SK-N-SH (cell line): Measurements from ENCODE around the gene SP7. TPM values are rescaled to one million over a fixed set of nuclear protein-coding genes. Genes with fewer than 3 reads are reported as not detected.

Experiments used
- CTCF ChIA-PET: fragments of 300-600, 350-600 bp; formaldehyde crosslinking; extraction: SDS; loops from one replicate; lab custom pipeline; 2021; lab: Yijun Ruan, JAX
- POLR2A ChIA-PET: fragments of 350-600 bp; sonication (Branson Sonifier 250); formaldehyde crosslinking; extraction: SDS; loops from one replicate; lab custom pipeline; 2020; ENCODE audit warnings: antibody characterized with exemption, inconsistent platforms; lab: Yijun Ruan, JAX
- DNase-seq: peaks from one replicate; pipeline ENCODE4 v3.0.0; 2012
- H2AFZ ChIP-seq: fragments of 200-600 bp; sonication (generic); 2 replicates; pipeline ENCODE4 v1.8.1; 2016; ENCODE audit warnings: antibody characterized with exemption, mild to moderate bottlenecking, low read depth
- H3F3A ChIP-seq: fragments of 200-600 bp; sonication (generic); replicated peaks from 2 replicates; pipeline ENCODE3; 2016; ENCODE audit warnings: antibody characterized with exemption, mild to moderate bottlenecking; ENCODE audit not compliant: insufficient read depth
- H3K27ac ChIP-seq, 2 experiments: fragments of 200-500 bp in 1 of 2; fragments of 200-600 bp in 1 of 2; sonication (Bioruptor generic) in 1 of 2; sonication (generic), shearing (Covaris generic) in 1 of 2; 2 replicates each; pipeline versions ENCODE4 v1.5.1 to v1.6.1; 2014 to 2016; ENCODE audit warnings: low read depth in 2 of 2, inconsistent platforms in 1 of 2, low read length in 1 of 2, mild to moderate bottlenecking in 1 of 2, mixed read lengths in 1 of 2
- H3K27me3 ChIP-seq: fragments of 200-600 bp; sonication (generic), shearing (Covaris generic); 2 replicates; pipeline ENCODE4 v1.6.1; 2016; ENCODE audit warnings: mixed run types; ENCODE audit not compliant: insufficient read depth
- H3K36me3 ChIP-seq, 2 experiments: fragments of 200-500 bp in 1 of 2; fragments of 200-600 bp in 1 of 2; sonication (Bioruptor generic) in 1 of 2; sonication (generic) in 1 of 2; replicated peaks in 1 of 2; 2 replicates each; pipeline versions ENCODE3 to v1.5.1; 2014 to 2016; ENCODE audit warnings: low read length in 1 of 2, mild to moderate bottlenecking in 1 of 2; ENCODE audit not compliant: insufficient read depth in 2 of 2, control insufficient read depth in 1 of 2
- H3K4me1 ChIP-seq, 2 experiments: fragments of 200-500 bp in 1 of 2; fragments of 200-600 bp in 1 of 2; sonication (Bioruptor generic) in 1 of 2; sonication (generic), shearing (Covaris generic) in 1 of 2; 2 replicates each; pipeline versions ENCODE4 v1.5.1 to v1.6.1; 2014 to 2016; ENCODE audit warnings: low read depth in 1 of 2, low read length in 1 of 2, mixed run types in 1 of 2; ENCODE audit not compliant: insufficient read depth in 2 of 2, control insufficient read depth in 1 of 2
- H3K4me2 ChIP-seq: fragments of 200-600 bp; sonication (generic), shearing (Covaris generic); 2 replicates; pipeline ENCODE4 v1.6.1; 2017; ENCODE audit warnings: mixed run types
- H3K4me3 ChIP-seq, 2 experiments: fragments of 200-500 bp in 1 of 2; fragments of 200-600 bp in 1 of 2; sonication (Bioruptor generic) in 1 of 2; sonication (generic), shearing (Covaris generic) in 1 of 2; 2 replicates each; pipeline versions ENCODE4 v1.5.1 to v1.8.1; 2014 to 2016; ENCODE audit warnings: low read depth in 2 of 2, inconsistent platforms in 1 of 2, low read length in 1 of 2, mild to moderate bottlenecking in 1 of 2, mixed read lengths in 1 of 2, moderate library complexity in 1 of 2
- H3K79me2 ChIP-seq: fragments of 200-600 bp; sonication (generic); 2 replicates; pipeline ENCODE4 v1.8.1; 2017; ENCODE audit warnings: mild to moderate bottlenecking; ENCODE audit not compliant: insufficient read depth
- H3K9ac ChIP-seq: fragments of 200-600 bp; sonication (generic); 2 replicates; pipeline ENCODE4 v1.6.1; 2017; ENCODE audit warnings: mixed run types
- H3K9me2 ChIP-seq: fragments of 200-600 bp; sonication (generic); 2 replicates; pipeline ENCODE4 v1.6.1; 2017; ENCODE audit warnings: mixed run types
- H3K9me3 ChIP-seq: fragments of 200-600 bp; sonication (generic); 2 replicates; pipeline ENCODE4 v1.6.1; 2017; ENCODE audit warnings: mixed run types, mild to moderate bottlenecking, moderate library complexity
- H4K20me1 ChIP-seq: fragments of 200-600 bp; sonication (generic); 2 replicates; pipeline ENCODE4 v1.6.1; 2017; ENCODE audit warnings: mild to moderate bottlenecking, mixed run types; ENCODE audit not compliant: insufficient read depth
- CHD2 ChIP-seq: fragments of 150-350 bp; IDR thresholded peaks from 2 replicates; pipeline ENCODE4 v1.6.1; 2018; ENCODE audit warnings: low read length; ENCODE audit not compliant: partially characterized antibody
- ELF1 ChIP-seq: IDR thresholded peaks from 2 replicates; pipeline ENCODE4 v1.4.0; 2012
- FOSL2 ChIP-seq: IDR thresholded peaks from 2 replicates; pipeline ENCODE4 v1.4.0; 2012; ENCODE audit warnings: low read depth, mild to moderate bottlenecking, moderate library complexity, borderline replicate concordance
- FOXJ3 ChIP-seq: sonication (generic); formaldehyde crosslinking; IDR thresholded peaks from 2 replicates; pipeline ENCODE4 v1.5.1; 2020; ENCODE audit warnings: mild to moderate bottlenecking, missing genetic modification reagents
- FOXM1 ChIP-seq: IDR thresholded peaks from 2 replicates; pipeline ENCODE4 v1.4.0; 2012; ENCODE audit warnings: low read depth, mild to moderate bottlenecking
- GATA2 ChIP-seq: sonication (generic); formaldehyde crosslinking; IDR thresholded peaks from 2 replicates; pipeline ENCODE4 v1.5.0; 2020; ENCODE audit warnings: mild to moderate bottlenecking, missing genetic modification reagents
- MEF2A ChIP-seq: IDR thresholded peaks from 2 replicates; pipeline ENCODE4 v1.4.0; 2012; ENCODE audit warnings: low read depth, borderline replicate concordance
- MXI1 ChIP-seq: IDR thresholded peaks from 2 replicates; pipeline ENCODE4 v1.6.1; 2012; ENCODE audit warnings: mild to moderate bottlenecking, low read depth, low read length, improper control_type of control experiment
- NRF1 ChIP-seq: IDR thresholded peaks from 2 replicates; pipeline ENCODE4 v1.6.1; 2012; ENCODE audit warnings: low read depth, mild to moderate bottlenecking, low read length
- POLR2AphosphoS5 ChIP-seq: IDR thresholded peaks from 2 replicates; pipeline ENCODE4 v1.6.1; 2012; ENCODE audit warnings: low read depth, low read length
- RAD21 ChIP-seq: IDR thresholded peaks from 2 replicates; pipeline ENCODE4 v1.6.1; 2012; ENCODE audit warnings: mild to moderate bottlenecking, low read length
- RFX5 ChIP-seq: IDR thresholded peaks from 2 replicates; pipeline ENCODE4 v1.6.1; 2012; ENCODE audit warnings: mild to moderate bottlenecking, improper control_type of control experiment, low read length
- SMC3 ChIP-seq: IDR thresholded peaks from 2 replicates; pipeline ENCODE4 v1.6.1; 2012; ENCODE audit warnings: low read depth, low read length, improper control_type of control experiment
- TAF1 ChIP-seq: IDR thresholded peaks from 2 replicates; pipeline ENCODE4 v1.6.1; 2012; ENCODE audit warnings: low read depth, mild to moderate bottlenecking, low read length, moderate library complexity, borderline replicate concordance
- TCF12 ChIP-seq: IDR thresholded peaks from 2 replicates; pipeline ENCODE4 v1.4.0; 2012
- YY1 ChIP-seq: IDR thresholded peaks from 2 replicates; pipeline ENCODE4 v1.4.0; 2012; ENCODE audit warnings: low read depth, mild to moderate bottlenecking
- WGBS: methylation state at CpG from one replicate; pipeline ENCODE4 v1.1.6; 2017; ENCODE audit warnings: low lambda C conversion rate; 5-methylcytosine and 5-hydroxymethylcytosine counted together
- polyA plus RNA-seq, 3 experiments: library from polyadenylated mRNA; depleted of rRNA; stranded (reverse); fragments of >200 nt; gene quantifications; 2 replicates each; pipeline ENCODE4 v1.2.3, GENCODE V29; 2012
- TF ChIP-seq, protein P1 (sequence below): fragments of 200-600 bp; sonication (generic); IDR thresholded peaks from 2 replicates; pipeline ENCODE4 v1.6.1; 2017; ENCODE audit warnings: antibody characterized with exemption, mild to moderate bottlenecking, moderate library complexity
- TF ChIP-seq, protein P2 (sequence below): IDR thresholded peaks from 2 replicates; pipeline ENCODE4 v1.4.0; 2012; ENCODE audit warnings: low read depth, borderline replicate concordance
- TF ChIP-seq, protein P3 (sequence below): IDR thresholded peaks from 2 replicates; pipeline ENCODE4 v1.4.0; 2012; ENCODE audit warnings: low read depth, borderline replicate concordance

The SP7 gene
- polyA plus RNA-seq, 1 of the 3 experiments (the other 2 are of a cell fraction), result not detected

DNA sequence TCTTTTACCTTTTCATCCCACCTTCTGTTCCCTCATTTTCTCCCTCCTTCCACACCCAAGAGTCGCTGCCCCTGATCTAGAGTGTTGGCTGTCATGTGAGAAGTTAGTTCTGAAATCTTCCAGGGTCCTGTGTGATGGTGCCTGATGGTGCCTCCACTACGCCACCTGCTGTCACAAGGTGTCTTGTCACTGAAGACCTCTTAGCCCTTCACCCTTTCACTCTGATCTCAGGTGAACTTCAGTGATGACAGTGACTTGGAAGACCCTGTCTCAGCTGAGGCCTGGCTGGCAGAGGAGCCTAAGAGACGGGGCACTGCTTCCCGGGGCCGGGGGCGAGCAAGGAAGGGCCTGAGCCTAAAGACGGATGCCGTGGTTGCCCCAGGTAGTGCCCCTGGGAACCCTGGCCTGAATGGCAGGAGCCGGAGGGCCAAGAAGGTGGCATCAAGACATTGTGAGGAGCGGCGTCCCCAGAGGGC is 48.4 kb downstream of the SP7 start:
- Histone ChIP-seq H3F3A (peaks cover 20% of the 10 kb centered on the region), H3K27me3 (no peaks in the 10 kb centered on the region), H2AFZ (no peak overlapping the region), H3K9me2 (no peaks in the 10 kb centered on the region), H3K4me1 (peaks cover 0 to 19% of the 10 kb centered on the region in 2 experiments; a peak in 2 of 4 replicates), H3K4me3 (no peak overlapping the region; a peak in 1 of 4 replicates), H3K27ac (no peak overlapping the region), H4K20me1 (no peaks in the 10 kb centered on the region), H3K4me2 (no peak overlapping the region), H3K9ac (no peak overlapping the region), H3K9me3 (no peaks in the 10 kb centered on the region), H3K79me2 (no peaks in the 10 kb centered on the region), H3K36me3 (peaks cover 7 to 17% of the 10 kb centered on the region in 2 experiments)
- ChIA-PET POLR2A (no interaction called here), CTCF (interaction anchor here (0.6 to 19.2 kb wide), 19 partner anchors 8 to 226 kb away, joined by 3 to 363 read pairs (median 4); partner anchors contain the start of genes CSAD, ESPL1, SOAT2 and ZNF740)
- peak; percentile 72 for DNase-seq
- 77% methylated on average over 5 of the region's 11 CpGs for WGBS
- TF ChIP-seq MXI1 (no peak), SMC3 (peak; percentile 90), ELF1 (no peak), YY1 (no peak), FOSL2 (no peak), FOXM1 (no peak), TAF1 (no peak), RAD21 (peak; percentile 82)
- TF ChIP-seq, protein P1, sequence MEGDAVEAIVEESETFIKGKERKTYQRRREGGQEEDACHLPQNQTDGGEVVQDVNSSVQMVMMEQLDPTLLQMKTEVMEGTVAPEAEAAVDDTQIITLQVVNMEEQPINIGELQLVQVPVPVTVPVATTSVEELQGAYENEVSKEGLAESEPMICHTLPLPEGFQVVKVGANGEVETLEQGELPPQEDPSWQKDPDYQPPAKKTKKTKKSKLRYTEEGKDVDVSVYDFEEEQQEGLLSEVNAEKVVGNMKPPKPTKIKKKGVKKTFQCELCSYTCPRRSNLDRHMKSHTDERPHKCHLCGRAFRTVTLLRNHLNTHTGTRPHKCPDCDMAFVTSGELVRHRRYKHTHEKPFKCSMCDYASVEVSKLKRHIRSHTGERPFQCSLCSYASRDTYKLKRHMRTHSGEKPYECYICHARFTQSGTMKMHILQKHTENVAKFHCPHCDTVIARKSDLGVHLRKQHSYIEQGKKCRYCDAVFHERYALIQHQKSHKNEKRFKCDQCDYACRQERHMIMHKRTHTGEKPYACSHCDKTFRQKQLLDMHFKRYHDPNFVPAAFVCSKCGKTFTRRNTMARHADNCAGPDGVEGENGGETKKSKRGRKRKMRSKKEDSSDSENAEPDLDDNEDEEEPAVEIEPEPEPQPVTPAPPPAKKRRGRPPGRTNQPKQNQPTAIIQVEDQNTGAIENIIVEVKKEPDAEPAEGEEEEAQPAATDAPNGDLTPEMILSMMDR, result peak; percentile 73

DNA sequence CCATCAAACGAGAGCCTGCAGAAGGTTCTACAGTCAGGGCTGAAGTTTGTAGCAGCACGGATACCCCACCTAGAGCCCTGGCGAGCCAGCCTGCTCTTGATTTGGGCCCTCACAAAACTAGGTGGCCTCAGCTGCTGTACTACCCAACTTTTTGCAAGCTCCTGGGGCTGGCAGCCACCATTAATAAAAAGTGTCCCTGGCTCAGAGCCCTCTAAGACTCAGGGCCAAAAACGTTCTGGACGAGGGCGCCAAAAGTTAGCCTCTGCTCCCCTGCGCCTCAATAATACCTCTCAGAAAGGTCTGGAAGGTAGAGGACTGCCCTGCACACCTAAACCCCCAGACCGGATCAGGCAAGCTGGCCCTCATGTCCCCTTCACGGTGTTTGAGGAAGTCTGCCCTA is 49.7 kb downstream of the SP7 start:
- H3K4me1 ChIP-seq, result peaks cover 0 to 19% of the 10 kb centered on the region in 2 experiments; a peak in 2 of 4 replicates
- H3K4me3 ChIP-seq, result no peak overlapping the region
- no peaks in the 10 kb centered on the region for H3K27me3 ChIP-seq
- no peak overlapping the region for H3K27ac ChIP-seq
- H4K20me1 ChIP-seq, result no peaks in the 10 kb centered on the region
- H2AFZ ChIP-seq, result no peak overlapping the region
- H3K9me3 ChIP-seq, result no peaks in the 10 kb centered on the region
- H3K9ac ChIP-seq, result no peak overlapping the region
- H3K36me3 ChIP-seq, result peaks cover 7 to 22% of the 10 kb centered on the region in 2 experiments
- ChIA-PET CTCF (interaction anchor here (0.9 to 19.2 kb wide), 10 partner anchors 8 to 225 kb away, joined by 3 to 363 read pairs (median 6); partner anchors contain the start of genes AAAS, ESPL1 and PFDN5), POLR2A (no interaction called here)
- no peak for TF ChIP-seq CHD2
- no peak for TF ChIP-seq RFX5
- no peak for TF ChIP-seq TCF12
- TF ChIP-seq, protein P2, sequence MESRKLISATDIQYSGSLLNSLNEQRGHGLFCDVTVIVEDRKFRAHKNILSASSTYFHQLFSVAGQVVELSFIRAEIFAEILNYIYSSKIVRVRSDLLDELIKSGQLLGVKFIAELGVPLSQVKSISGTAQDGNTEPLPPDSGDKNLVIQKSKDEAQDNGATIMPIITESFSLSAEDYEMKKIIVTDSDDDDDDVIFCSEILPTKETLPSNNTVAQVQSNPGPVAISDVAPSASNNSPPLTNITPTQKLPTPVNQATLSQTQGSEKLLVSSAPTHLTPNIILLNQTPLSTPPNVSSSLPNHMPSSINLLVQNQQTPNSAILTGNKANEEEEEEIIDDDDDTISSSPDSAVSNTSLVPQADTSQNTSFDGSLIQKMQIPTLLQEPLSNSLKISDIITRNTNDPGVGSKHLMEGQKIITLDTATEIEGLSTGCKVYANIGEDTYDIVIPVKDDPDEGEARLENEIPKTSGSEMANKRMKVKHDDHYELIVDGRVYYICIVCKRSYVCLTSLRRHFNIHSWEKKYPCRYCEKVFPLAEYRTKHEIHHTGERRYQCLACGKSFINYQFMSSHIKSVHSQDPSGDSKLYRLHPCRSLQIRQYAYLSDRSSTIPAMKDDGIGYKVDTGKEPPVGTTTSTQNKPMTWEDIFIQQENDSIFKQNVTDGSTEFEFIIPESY, result no peak
- TF ChIP-seq POLR2AphosphoS5, result no peak
- no peak for TF ChIP-seq FOXJ3 (CRISPR knock-in tag)
- no peak for TF ChIP-seq MXI1
- TF ChIP-seq NRF1, result no peak
- no peak for TF ChIP-seq MEF2A
- no peak for TF ChIP-seq GATA2 (CRISPR knock-in tag)
- TF ChIP-seq SMC3, result no peak
- TF ChIP-seq, protein P3, sequence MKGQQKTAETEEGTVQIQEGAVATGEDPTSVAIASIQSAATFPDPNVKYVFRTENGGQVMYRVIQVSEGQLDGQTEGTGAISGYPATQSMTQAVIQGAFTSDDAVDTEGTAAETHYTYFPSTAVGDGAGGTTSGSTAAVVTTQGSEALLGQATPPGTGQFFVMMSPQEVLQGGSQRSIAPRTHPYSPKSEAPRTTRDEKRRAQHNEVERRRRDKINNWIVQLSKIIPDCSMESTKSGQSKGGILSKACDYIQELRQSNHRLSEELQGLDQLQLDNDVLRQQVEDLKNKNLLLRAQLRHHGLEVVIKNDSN, result no peak
- DNase-seq, result no peak
- no peaks in the 10 kb centered on the region for H3K9me2 ChIP-seq
- peaks cover 20% of the 10 kb centered on the region for H3F3A ChIP-seq
- H3K79me2 ChIP-seq, result no peaks in the 10 kb centered on the region
- 79% methylated on average over 8 of the region's 9 CpGs for WGBS
- H3K4me2 ChIP-seq, result no peak overlapping the region
